OCI-LY7 (cell line): ENCODE measurements around the gene SELENOI.

ENCODE experiments used
- CTCF ChIP-seq: fragments of 200-600 bp; sonication (generic); conservative IDR thresholded peaks from 2 replicates; pipeline ENCODE4 v1.5.1; 2014; ENCODE audit warnings: mild to moderate bottlenecking, antibody characterized with exemption, low read length, moderate library complexity, mixed read lengths
- EZH2phosphoT487 ChIP-seq: fragments of 200-600 bp; sonication (generic); IDR thresholded peaks from 2 replicates; pipeline ENCODE4 v1.6.1; 2018; ENCODE audit warnings: low read depth, borderline replicate concordance, mild to moderate bottlenecking, mixed run types, antibody characterized with exemption, low read length, moderate library complexity, mixed read lengths

- TF ChIP-seq EZH2phosphoT487, result no peak
- TF ChIP-seq CTCF, result no peak
Observed at GRCh38 chr2:26395394-26395793, 49.5 kb downstream of the SELENOI start.
